PFSK-1 (cell line): ENCODE measurements around the gene RHOF.

Experiments used
- POLR2AphosphoS5 ChIP-seq: IDR thresholded peaks from 2 replicates; pipeline ENCODE4 v1.6.1; 2012; ENCODE audit warnings: low read depth, mild to moderate bottlenecking, control low read depth, low read length, moderate library complexity
- REST ChIP-seq, 2 experiments: IDR thresholded peaks; 2 replicates each; pipeline versions ENCODE4 v1.6.1 to v1.8.0; 2011 to 2012; ENCODE audit warnings: low read depth in 2 of 2, low read length in 2 of 2, control low read depth in 1 of 2, inconsistent platforms in 1 of 2, mild to moderate bottlenecking in 1 of 2, moderate library complexity in 1 of 2; ENCODE audit not compliant: insufficient read depth in 1 of 2
- SIN3A ChIP-seq: IDR thresholded peaks from 2 replicates; pipeline ENCODE4 v1.6.1; 2012; ENCODE audit warnings: mild to moderate bottlenecking, low read length, moderate library complexity, borderline replicate concordance; ENCODE audit not compliant: insufficient read depth
- TAF1 ChIP-seq: IDR thresholded peaks from 2 replicates; pipeline ENCODE4 v1.6.1; 2012; ENCODE audit warnings: low read length, control low read depth, borderline replicate concordance; ENCODE audit not compliant: insufficient read depth

GRCh38 chr12:121776190-121777098 is 17.0 kb downstream of the RHOF start:
- TF ChIP-seq POLR2AphosphoS5: no peak; the same call in 1 of the 2 replicates
- no peak for TF ChIP-seq TAF1
- TF ChIP-seq REST (IDR thresholded peaks at IDR 0.05; ENCODE audit: insufficient read depth in 1 of 2, low read depth in 2 of 2, low read length in 2 of 2): no peak
- no peak for TF ChIP-seq SIN3A
